H9 (cell line): ENCODE measurements around the gene CLCNKA. TPM values are rescaled to one million over a fixed set of nuclear protein-coding genes. Genes with fewer than 3 reads are reported as not detected.

ENCODE experiments used
- DNase-seq: peaks from one replicate; pipeline ENCODE4 v3.0.0-alpha.2; 2017
- H2AFZ ChIP-seq: one replicate; pipeline ENCODE4 v1.6.1; 2013; ENCODE audit warnings: mild to moderate bottlenecking, low read length, control low read depth, moderate library complexity
- H2AK5ac ChIP-seq: 2 replicates; pipeline ENCODE4 v1.6.1; 2013; ENCODE audit warnings: low read length, control low read depth, mixed read lengths; ENCODE audit not compliant: insufficient read length
- H2BK120ac ChIP-seq: one replicate; pipeline ENCODE4 v1.6.1; 2013; ENCODE audit warnings: low read depth, mild to moderate bottlenecking, low read length, control low read depth, inconsistent platforms; ENCODE audit not compliant: poor library complexity, severe bottlenecking
- H2BK12ac ChIP-seq: 2 replicates; pipeline ENCODE4 v1.6.1; 2013; ENCODE audit warnings: low read length, control low read depth, mixed read lengths, low read depth; ENCODE audit not compliant: insufficient read length
- H2BK15ac ChIP-seq: 2 replicates; pipeline ENCODE4 v1.6.1; 2013; ENCODE audit warnings: low read depth, low read length, control low read depth
- H2BK20ac ChIP-seq: one replicate; pipeline ENCODE4 v1.6.1; 2013; ENCODE audit warnings: low read depth, mild to moderate bottlenecking, low read length, control low read depth, inconsistent platforms; ENCODE audit not compliant: poor library complexity, severe bottlenecking
- H2BK5ac ChIP-seq: 2 replicates; pipeline ENCODE4 v1.6.1; 2013; ENCODE audit warnings: low read length, control low read depth, mixed read lengths; ENCODE audit not compliant: insufficient read length
- H3K14ac ChIP-seq: 2 replicates; pipeline ENCODE4 v1.6.1; 2013; ENCODE audit warnings: low read length, control low read depth; ENCODE audit not compliant: insufficient read depth
- H3K18ac ChIP-seq: 2 replicates; pipeline ENCODE4 v1.6.1; 2013; ENCODE audit warnings: low read depth, mild to moderate bottlenecking, mixed read lengths, low read length, control low read depth; ENCODE audit not compliant: insufficient read length
- H3K23ac ChIP-seq: 2 replicates; pipeline ENCODE4 v1.6.1; 2013; ENCODE audit warnings: low read length, control low read depth, mixed read lengths, low read depth; ENCODE audit not compliant: insufficient read length
- H3K23me2 ChIP-seq: 2 replicates; pipeline ENCODE4 v1.6.1; 2013; ENCODE audit warnings: low read depth, mild to moderate bottlenecking, mixed read lengths, low read length, control low read depth; ENCODE audit not compliant: insufficient read length, poor library complexity, severe bottlenecking
- H3K27ac ChIP-seq: 2 replicates; pipeline ENCODE4 v1.5.1; 2013; ENCODE audit warnings: low read length, control low read depth, mixed read lengths, low read depth; ENCODE audit not compliant: insufficient read length
- H3K27me3 ChIP-seq: 2 replicates; pipeline ENCODE4 v1.6.1; 2013; ENCODE audit warnings: low read length, control low read depth, inconsistent platforms; ENCODE audit not compliant: insufficient read depth
- H3K4ac ChIP-seq: 2 replicates; pipeline ENCODE4 v1.6.1; 2013; ENCODE audit warnings: low read depth, mild to moderate bottlenecking, control low read depth, inconsistent platforms, low read length, moderate library complexity
- H3K4me1 ChIP-seq: 2 replicates; pipeline ENCODE4 v1.6.1; 2013; ENCODE audit warnings: low read length, control low read depth, inconsistent platforms; ENCODE audit not compliant: insufficient read depth
- H3K4me2 ChIP-seq: 2 replicates; pipeline ENCODE4 v1.6.1; 2013; ENCODE audit warnings: low read length, control low read depth, mixed read lengths; ENCODE audit not compliant: insufficient read length, insufficient read depth
- H3K56ac ChIP-seq: 2 replicates; pipeline ENCODE4 v1.6.1; 2013; ENCODE audit warnings: low read depth, mild to moderate bottlenecking, mixed read lengths, low read length, control low read depth; ENCODE audit not compliant: insufficient read length
- H3K79me1 ChIP-seq: 2 replicates; pipeline ENCODE4 v1.6.1; 2013; ENCODE audit warnings: low read depth, mild to moderate bottlenecking, moderate library complexity, low read length, control low read depth, inconsistent platforms; ENCODE audit not compliant: insufficient read depth, poor library complexity, severe bottlenecking
- H3K79me2 ChIP-seq: 2 replicates; pipeline ENCODE4 v1.6.1; 2013; ENCODE audit warnings: low read length, control low read depth, inconsistent platforms; ENCODE audit not compliant: insufficient read depth
- H3K9ac ChIP-seq: 2 replicates; pipeline ENCODE4 v1.6.1; 2013; ENCODE audit warnings: low read length, control low read depth, mixed read lengths; ENCODE audit not compliant: insufficient read length; ENCODE audit errors: extremely low read depth
- H3K9me3 ChIP-seq: one replicate; pipeline ENCODE4 v1.6.1; 2013; ENCODE audit warnings: low read depth, low read length, inconsistent platforms; ENCODE audit not compliant: control insufficient read depth
- H3T11ph ChIP-seq: one replicate; pipeline ENCODE4 v1.6.1; 2013; ENCODE audit warnings: mild to moderate bottlenecking, low read length, control low read depth, inconsistent platforms
- H4K20me1 ChIP-seq: one replicate; pipeline ENCODE4 v1.6.1; 2013; ENCODE audit not compliant: control insufficient read depth, insufficient read length, insufficient read depth
- H4K5ac ChIP-seq: 2 replicates; pipeline ENCODE4 v1.6.1; 2013; ENCODE audit warnings: low read depth, mild to moderate bottlenecking, mixed read lengths, low read length, control low read depth; ENCODE audit not compliant: insufficient read length
- H4K8ac ChIP-seq: replicated peaks from 2 replicates; pipeline ENCODE4 v1.6.1; 2013; ENCODE audit warnings: low read length, control low read depth, mixed read lengths, low read depth; ENCODE audit not compliant: insufficient read length
- H4K91ac ChIP-seq: 2 replicates; pipeline ENCODE4 v1.6.1; 2013; ENCODE audit warnings: low read depth, mild to moderate bottlenecking, moderate library complexity, mixed read lengths, low read length, control low read depth; ENCODE audit not compliant: insufficient read length
- H3K27ac Mint-ChIP-seq, 3 experiments: 2 replicates in 2 of 3; 3 replicates in 1 of 3; pipeline ENCODE4 v1.8.0; 2020 to 2021; ENCODE audit warnings: mixed read lengths in 3 of 3, mild to moderate bottlenecking in 1 of 3, moderate library complexity in 1 of 3
- H3K27me3 Mint-ChIP-seq: 2 replicates; pipeline ENCODE4 v1.8.0; 2021; ENCODE audit warnings: low read depth, mild to moderate bottlenecking, moderate library complexity, mixed read lengths
- H3K36me3 Mint-ChIP-seq, 3 experiments: 2 replicates in 2 of 3; 3 replicates in 1 of 3; pipeline ENCODE4 v1.8.0; 2020 to 2021; ENCODE audit warnings: low read depth in 3 of 3, mixed read lengths in 3 of 3; ENCODE audit not compliant: insufficient read depth in 1 of 3
- H3K4me1 Mint-ChIP-seq, 2 experiments: 2 replicates each; pipeline ENCODE4 v1.8.0; 2020; ENCODE audit warnings: mixed read lengths in 2 of 2
- H3K4me3 Mint-ChIP-seq, 2 experiments: 2 replicates in 1 of 2; 3 replicates in 1 of 2; pipeline ENCODE4 v1.8.0; 2020 to 2021; ENCODE audit warnings: mild to moderate bottlenecking in 2 of 2, mixed read lengths in 2 of 2, moderate library complexity in 1 of 2
- H3K9me3 Mint-ChIP-seq, 2 experiments: 2 replicates in 1 of 2; 3 replicates in 1 of 2; pipeline ENCODE4 v1.8.0; 2020; ENCODE audit warnings: mild to moderate bottlenecking in 2 of 2, mixed read lengths in 2 of 2, moderate library complexity in 1 of 2
- WGBS: extraction: QIAGEN DNeasy Blood & Tissue Kit; methylation state at CpG from one replicate; pipeline ENCODE4 v1.1.7; 2013; ENCODE audit warnings: missing lambda C conversion rate, low lambda C conversion rate, mixed read lengths; ENCODE audit not compliant: insufficient read length; ENCODE audit errors: extremely low coverage; 5-methylcytosine and 5-hydroxymethylcytosine counted together
- total RNA-seq: library from RNA; stranded (reverse); gene quantifications from 2 replicates; pipeline ENCODE4 v1.2.1, GENCODE V29; 2021
- TF ChIP-seq, protein P1 (sequence below): fragments of 200-600 bp; sonication (generic); conservative IDR thresholded peaks from 3 replicates; pipeline ENCODE4 v1.8.0; 2021; ENCODE audit warnings: antibody characterized with exemption, mild to moderate bottlenecking

CLCNKA gene
- total RNA-seq, 1 experiment from 2014 or later = 0.98 TPM

GRCh38 chr1:16076031-16076864, 54.4 kb downstream of the CLCNKA start:
- no peak overlapping the region for H4K8ac ChIP-seq
- DNase-seq = no peak
- no peak overlapping the region for H4K91ac ChIP-seq
- H3K27me3 ChIP-seq = peaks cover 5% of the 10 kb centered on the region; the same call in 1 of the 2 replicates
- H3K4me1 ChIP-seq = no peaks in the 10 kb centered on the region
- no peaks in the 10 kb centered on the region; a peak in 1 of 5 replicates for H3K9me3 Mint-ChIP-seq
- H3T11ph ChIP-seq = no peak overlapping the region
- no peak overlapping the region for H3K9ac ChIP-seq
- no peak overlapping the region for H3K4me3 Mint-ChIP-seq
- WGBS = no CpG with 5 or more reads among the region's 14 CpGs
- H3K36me3 Mint-ChIP-seq = no peaks in the 10 kb centered on the region
- H2AFZ ChIP-seq = no peak overlapping the region
- peaks cover 12 to 24% of the 10 kb centered on the region in 2 experiments for H3K4me1 Mint-ChIP-seq
- H2BK12ac ChIP-seq = no peak overlapping the region
- no peaks in the 10 kb centered on the region for H3K9me3 ChIP-seq
- H2BK5ac ChIP-seq = no peak overlapping the region
- no peaks in the 10 kb centered on the region for H4K20me1 ChIP-seq
- H3K56ac ChIP-seq = no peak overlapping the region
- H3K14ac ChIP-seq = no peak overlapping the region
- no peak overlapping the region for H3K27ac ChIP-seq
- H2AK5ac ChIP-seq = no peak overlapping the region
- peaks cover 5% of the 10 kb centered on the region for H3K23me2 ChIP-seq
- no peak overlapping the region for H2BK15ac ChIP-seq
- H3K4me2 ChIP-seq = no peak overlapping the region
- H2BK20ac ChIP-seq = no peak overlapping the region
- H2BK120ac ChIP-seq = no peak overlapping the region
- no peaks in the 10 kb centered on the region for H3K79me2 ChIP-seq
- peaks cover 61% of the 10 kb centered on the region for H3K27me3 Mint-ChIP-seq
- H3K23ac ChIP-seq = no peak overlapping the region
- H4K5ac ChIP-seq = no peak overlapping the region
- no peak overlapping the region for H3K18ac ChIP-seq
- H3K79me1 ChIP-seq = no peaks in the 10 kb centered on the region
- no peak overlapping the region for H3K4ac ChIP-seq
- no peak overlapping the region for H3K27ac Mint-ChIP-seq
- TF ChIP-seq, protein P1, sequence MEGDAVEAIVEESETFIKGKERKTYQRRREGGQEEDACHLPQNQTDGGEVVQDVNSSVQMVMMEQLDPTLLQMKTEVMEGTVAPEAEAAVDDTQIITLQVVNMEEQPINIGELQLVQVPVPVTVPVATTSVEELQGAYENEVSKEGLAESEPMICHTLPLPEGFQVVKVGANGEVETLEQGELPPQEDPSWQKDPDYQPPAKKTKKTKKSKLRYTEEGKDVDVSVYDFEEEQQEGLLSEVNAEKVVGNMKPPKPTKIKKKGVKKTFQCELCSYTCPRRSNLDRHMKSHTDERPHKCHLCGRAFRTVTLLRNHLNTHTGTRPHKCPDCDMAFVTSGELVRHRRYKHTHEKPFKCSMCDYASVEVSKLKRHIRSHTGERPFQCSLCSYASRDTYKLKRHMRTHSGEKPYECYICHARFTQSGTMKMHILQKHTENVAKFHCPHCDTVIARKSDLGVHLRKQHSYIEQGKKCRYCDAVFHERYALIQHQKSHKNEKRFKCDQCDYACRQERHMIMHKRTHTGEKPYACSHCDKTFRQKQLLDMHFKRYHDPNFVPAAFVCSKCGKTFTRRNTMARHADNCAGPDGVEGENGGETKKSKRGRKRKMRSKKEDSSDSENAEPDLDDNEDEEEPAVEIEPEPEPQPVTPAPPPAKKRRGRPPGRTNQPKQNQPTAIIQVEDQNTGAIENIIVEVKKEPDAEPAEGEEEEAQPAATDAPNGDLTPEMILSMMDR = no peak
